Measurements from ENCODE around the gene SYNPO2. TPM values are rescaled to one million over a fixed set of nuclear protein-coding genes. Genes with fewer than 3 reads are reported as not detected.

The SYNPO2 gene
- total RNA-seq, 4 donors from 2014 or later: 144 to 400 (median 228) TPM

- peak overlapping the region; percentile 68 to 94 for H3K27ac ChIP-seq
- no peak for TF ChIP-seq POLR2A (IDR thresholded peaks at IDR 0.05)
- no peak overlapping the region for H3K4me3 ChIP-seq
Measured at GRCh38 chr4:119068529-119068962, 179.9 kb downstream of the SYNPO2 start.

GRCh38 chr4:119070301-119070700, 181.6 kb downstream of the SYNPO2 start:
- Histone ChIP-seq H3K9me3 (no peaks in the 10 kb centered on the region), H3K4me1 (no peaks in the 10 kb centered on the region), H3K4me3 (no peak overlapping the region), H3K36me3 (no peaks in the 10 kb centered on the region), H3K27ac (no peak overlapping the region), H3K27me3 (no peaks in the 10 kb centered on the region)
- no peak for DNase-seq
- no peak for TF ChIP-seq CTCF (IDR thresholded peaks at IDR 0.05)
- TF ChIP-seq POLR2A (IDR thresholded peaks at IDR 0.05): no peak
- intact Hi-C loops (cut with DNase I; ENCODE audit: low total_unique reads): no loop called here

More at GRCh38 chr4:119068529-119068962, 179.9 kb downstream of the SYNPO2 start:
- H3K9me3 ChIP-seq: no peaks in the 10 kb centered on the region
- intact Hi-C loops (cut with DNase I; ENCODE audit: low total_unique reads): no loop called here
- DNase-seq: peak; percentile 32 to 40
- no peaks in the 10 kb centered on the region for H3K4me1 ChIP-seq
- no peaks in the 10 kb centered on the region for H3K27me3 ChIP-seq
- no peaks in the 10 kb centered on the region for H3K36me3 ChIP-seq

- Histone ChIP-seq H3K36me3 (no peaks in the 10 kb centered on the region), H3K27me3 (no peaks in the 10 kb centered on the region), H3K9me3 (no peaks in the 10 kb centered on the region), H3K4me3 (no peak overlapping the region), H3K27ac (peak overlapping the region in 1 of 2 donors; percentile 66), H3K4me1 (no peaks in the 10 kb centered on the region)
- DNase-seq: no peak
- no peak for TF ChIP-seq CTCF (IDR thresholded peaks at IDR 0.05)
- TF ChIP-seq POLR2A (IDR thresholded peaks at IDR 0.05): no peak
- intact Hi-C loops (cut with DNase I; ENCODE audit: low total_unique reads): no loop called here
Measured at GRCh38 chr4:119080721-119081541, 192.3 kb downstream of the SYNPO2 start.

GRCh38 chr4:119081542-119081859, 192.8 kb downstream of the SYNPO2 start:
- Histone ChIP-seq H3K9me3 (no peaks in the 10 kb centered on the region), H3K36me3 (no peaks in the 10 kb centered on the region), H3K4me1 (no peaks in the 10 kb centered on the region), H3K4me3 (no peak overlapping the region), H3K27me3 (no peaks in the 10 kb centered on the region), H3K27ac (peak overlapping the region in 1 of 2 donors; percentile 66)
- DNase-seq: no peak
- intact Hi-C loops (cut with DNase I; ENCODE audit: low total_unique reads): no loop called here
- TF ChIP-seq CTCF (IDR thresholded peaks at IDR 0.05) (no peak), POLR2A (IDR thresholded peaks at IDR 0.05) (no peak)

- DNase-seq: peak in 1 of 2 donors; percentile 48
- Histone ChIP-seq H3K4me3 (no peak overlapping the region), H3K9me3 (no peaks in the 10 kb centered on the region), H3K27ac (peak overlapping the region; percentile 22 to 66), H3K27me3 (no peaks in the 10 kb centered on the region), H3K36me3 (no peaks in the 10 kb centered on the region), H3K4me1 (no peaks in the 10 kb centered on the region)
- no peak for TF ChIP-seq POLR2A (IDR thresholded peaks at IDR 0.05)
- TF ChIP-seq CTCF (IDR thresholded peaks at IDR 0.05): no peak
- intact Hi-C loops (cut with DNase I; ENCODE audit: low total_unique reads): no loop called here
Measured at GRCh38 chr4:119081943-119082342, 193.3 kb downstream of the SYNPO2 start.
